Panc1 (cell line): ENCODE measurements around the gene ADAMTS10. TPM values are rescaled to one million over a fixed set of nuclear protein-coding genes. Genes with fewer than 3 reads are reported as not detected.

Experiments used
- ATAC-seq: fragments of 200-7000 bp; cut with Tn5 transposase; 2 replicates; pipeline ENCODE4 v1.9.1; 2020; ENCODE audit warnings: mild to moderate bottlenecking, moderate library complexity
- BruUV-seq: library from RNA; stranded (reverse); fragments of 400-500 nt; replicated peaks from 2 replicates; lab custom pipeline; 2021; lab: Mats Ljungman, UMichigan
- CTCF ChIA-PET: fragments of 300-600 bp; sonication (Branson Sonifier 250); formaldehyde crosslinking; loops from one replicate; lab custom pipeline; 2022; ENCODE audit warnings: antibody characterized with exemption; lab: Charles Lee
- POLR2A ChIA-PET: fragments of 300-600 bp; sonication (Branson Sonifier 250); formaldehyde crosslinking; loops from one replicate; lab custom pipeline; 2022; ENCODE audit warnings: antibody characterized with exemption; lab: Charles Lee
- DNase-seq: peaks from one replicate; pipeline ENCODE4 v3.0.0-alpha.2; 2010; ENCODE audit warnings: low read depth, low spot score
- H3K27ac ChIP-seq: 2 replicates; pipeline ENCODE4 v1.5.1; 2011; ENCODE audit warnings: mild to moderate bottlenecking, low read length, inconsistent platforms
- H3K27me3 ChIP-seq: fragments of 200-500 bp; sonication (Bioruptor generic); 2 replicates; pipeline ENCODE4 v1.6.0; 2014; ENCODE audit warnings: low read length, inconsistent platforms; ENCODE audit not compliant: control insufficient read depth, insufficient read depth
- H3K36me3 ChIP-seq: fragments of 200-500 bp; sonication (Bioruptor generic); 2 replicates; pipeline ENCODE4 v1.5.1; 2014; ENCODE audit warnings: inconsistent platforms, mild to moderate bottlenecking, low read length, moderate library complexity; ENCODE audit not compliant: control insufficient read depth, insufficient read depth
- H3K4me1 ChIP-seq: 2 replicates; pipeline ENCODE4 v1.5.1; 2011; ENCODE audit warnings: inconsistent platforms, mild to moderate bottlenecking, low read length, moderate library complexity; ENCODE audit not compliant: control insufficient read depth, insufficient read depth
- H3K4me3 ChIP-seq, 2 experiments: 2 replicates each; pipeline ENCODE4 v1.5.1; 2011 to 2012; ENCODE audit warnings: low read depth in 2 of 2, low read length in 2 of 2, mild to moderate bottlenecking in 2 of 2, inconsistent platforms in 1 of 2, moderate library complexity in 1 of 2
- H3K9me3 ChIP-seq: fragments of 200-500 bp; sonication (Bioruptor generic); 2 replicates; pipeline ENCODE4 v1.5.1; 2014; ENCODE audit warnings: low read depth, mild to moderate bottlenecking, inconsistent platforms, low read length, moderate library complexity; ENCODE audit not compliant: control insufficient read depth, insufficient read depth
- CTCF ChIP-seq: fragments of 450-650 bp; IDR thresholded peaks from 2 replicates; pipeline ENCODE4 v1.5.1; 2017; ENCODE audit warnings: mild to moderate bottlenecking
- POLR2AphosphoS5 ChIP-seq: IDR thresholded peaks from 2 replicates; pipeline ENCODE4 v1.6.1; 2012; ENCODE audit warnings: mild to moderate bottlenecking, low read depth, low read length, moderate library complexity
- REST ChIP-seq, 2 experiments: IDR thresholded peaks; 2 replicates each; pipeline ENCODE4 v1.6.1; 2011 to 2012; ENCODE audit warnings: low read depth in 2 of 2, control low read depth in 1 of 2, low read length in 1 of 2, mild to moderate bottlenecking in 1 of 2, moderate library complexity in 1 of 2; ENCODE audit not compliant: insufficient read depth in 1 of 2
- SIN3A ChIP-seq: IDR thresholded peaks from 2 replicates; pipeline ENCODE4 v1.6.1; 2012; ENCODE audit warnings: low read depth, mild to moderate bottlenecking, low read length, moderate library complexity, borderline replicate concordance; ENCODE audit not compliant: insufficient read depth
- TCF7L2 ChIP-seq: IDR thresholded peaks from 2 replicates; pipeline ENCODE4 v1.6.1; 2011; ENCODE audit warnings: mild to moderate bottlenecking, low read depth, low read length, inconsistent platforms
- in situ Hi-C: cut with HindIII; loops from 2 replicates; pipeline ENCODE4 v1.10.0; 2016; ENCODE audit warnings: low sequenced_read_pairs, low pct_unique_long_range_greater_than_20kb
- intact Hi-C: fragments of 100-400 bp; cut with micrococcal nuclease; formaldehyde crosslinking; loops from one replicate; pipeline ENCODE4 v1.10.0; 2022; ENCODE audit not compliant: unreplicated experiment
- total RNA-seq: library from RNA; stranded (reverse); gene quantifications from one replicate; pipeline ENCODE4 v1.2.1, GENCODE V29; 2021; ENCODE audit not compliant: unreplicated experiment

The ADAMTS10 gene
- total RNA-seq, 1 experiment from 2014 or later, result 10.0 TPM

- H3K27me3 ChIP-seq, result no peaks in the 10 kb centered on the region
- 0 out of 2 replicates have a peak, but pooled peaks have one; percentile 45 for ATAC-seq
- no peak for DNase-seq
- H3K4me1 ChIP-seq, result no peaks in the 10 kb centered on the region
- H3K9me3 ChIP-seq, result no peaks in the 10 kb centered on the region
- no peaks in the 10 kb centered on the region for H3K36me3 ChIP-seq
- H3K4me3 ChIP-seq, result no peak overlapping the region
- in situ Hi-C loops (no loop called here), intact Hi-C loops (no loop called here)
- POLR2A ChIA-PET, result no interaction called here
- no TSS peak for BruUV-seq
- TF ChIP-seq REST (IDR thresholded peaks at IDR 0.05; ENCODE audit: insufficient read depth in 1 of 2, low read depth in 2 of 2, low read length in 1 of 2) (no peak), CTCF (no peak), SIN3A (no peak), POLR2AphosphoS5 (no peak), TCF7L2 (no peak)
- H3K27ac ChIP-seq, result no peak overlapping the region
- CTCF ChIA-PET, result interaction anchor here (0.7 kb wide), 1 partner anchor 208 kb away, joined by 5 read pairs; no protein-coding TSS in a partner anchor
These were observed 49.3 kb downstream of the ADAMTS10 start for GRCh38 chr19:8561075-8561764.

GRCh38 chr19:8558325-8558724, 52.2 kb downstream of the ADAMTS10 start:
- no peaks in the 10 kb centered on the region for H3K4me1 ChIP-seq
- in situ Hi-C loops, result no loop called here
- CTCF ChIA-PET, result interaction anchor here (0.6 kb wide), 1 partner anchor 137 kb away, joined by 5 read pairs; no protein-coding TSS in a partner anchor
- no peaks in the 10 kb centered on the region for H3K27me3 ChIP-seq
- H3K9me3 ChIP-seq, result no peaks in the 10 kb centered on the region
- H3K4me3 ChIP-seq, result no peak overlapping the region
- intact Hi-C loops, result no loop called here
- ATAC-seq (no peak), DNase-seq (no peak)
- no peaks in the 10 kb centered on the region for H3K36me3 ChIP-seq
- TF ChIP-seq REST (IDR thresholded peaks at IDR 0.05; ENCODE audit: insufficient read depth in 1 of 2, low read depth in 2 of 2, low read length in 1 of 2), result no peak
- TF ChIP-seq TCF7L2, result no peak
- no TSS peak for BruUV-seq
- H3K27ac ChIP-seq, result no peak overlapping the region
- POLR2A ChIA-PET, result no interaction called here
